Natural killer cell (primary cell): ENCODE data around the gene TMEM273. TPM values are rescaled to one million over a fixed set of nuclear protein-coding genes. Genes with fewer than 3 reads are reported as not detected.

ENCODE experiments used
- ATAC-seq, 3 donors: fragments of 150-1000 bp in 2 of 3; fragments of 200-7000 bp in 1 of 3; cut with Tn5 transposase; 1 replicate in 1 of 3; 2 replicates in 2 of 3; pipeline ENCODE4 v1.10.0; 2021; ENCODE audit warnings: mild to moderate bottlenecking in 2 of 3, moderate library complexity in 2 of 3
- DNase-seq, 2 donors: peaks; one replicate each; pipeline versions ENCODE4 v3.0.0 to v3.0.0-alpha.2; 2013 to 2021; ENCODE audit warnings: mixed read lengths in 1 of 2
- H3K27ac ChIP-seq: one replicate; pipeline ENCODE4 v1.5.1; 2013; ENCODE audit warnings: mild to moderate bottlenecking, low read length
- H3K27me3 ChIP-seq: one replicate; pipeline ENCODE4 v1.6.1; 2013; ENCODE audit warnings: low read length; ENCODE audit not compliant: control insufficient read depth, insufficient read depth
- H3K36me3 ChIP-seq: one replicate; pipeline ENCODE4 v1.6.1; 2013; ENCODE audit warnings: low read length; ENCODE audit not compliant: control insufficient read depth, insufficient read depth
- H3K4me1 ChIP-seq: one replicate; pipeline ENCODE4 v1.6.1; 2013; ENCODE audit warnings: low read length; ENCODE audit not compliant: control insufficient read depth, insufficient read depth
- H3K4me3 ChIP-seq: one replicate; pipeline ENCODE4 v1.5.1; 2013; ENCODE audit warnings: low read length
- H3K9me3 ChIP-seq: one replicate; pipeline ENCODE4 v1.6.1; 2013; ENCODE audit warnings: low read length; ENCODE audit not compliant: control insufficient read depth, insufficient read depth
- H3K27ac Mint-ChIP-seq, 2 donors: one replicate each; pipeline ENCODE4 v1.8.0; 2022; ENCODE audit warnings: mild to moderate bottlenecking in 2 of 2, mixed read lengths in 2 of 2, moderate library complexity in 1 of 2
- H3K27me3 Mint-ChIP-seq, 2 donors: one replicate each; pipeline ENCODE4 v1.8.0; 2022; ENCODE audit warnings: low read depth in 2 of 2, mixed read lengths in 2 of 2
- H3K36me3 Mint-ChIP-seq: one replicate; pipeline ENCODE4 v1.8.0; 2022; ENCODE audit warnings: mixed read lengths
- H3K4me1 Mint-ChIP-seq, 2 donors: one replicate each; pipeline ENCODE4 v1.8.0; 2022; ENCODE audit warnings: mixed read lengths in 2 of 2
- H3K4me3 Mint-ChIP-seq: one replicate; pipeline ENCODE4 v1.8.0; 2022; ENCODE audit warnings: mild to moderate bottlenecking, moderate library complexity, mixed read lengths
- H3K9me3 Mint-ChIP-seq, 2 donors: one replicate each; pipeline ENCODE4 v1.8.0; 2022; ENCODE audit warnings: mixed read lengths in 2 of 2
- WGBS: methylation state at CpG from one replicate; pipeline ENCODE4 v1.1.7; 2013; ENCODE audit warnings: missing lambda C conversion rate; ENCODE audit not compliant: insufficient coverage; 5-methylcytosine and 5-hydroxymethylcytosine counted together
- intact Hi-C: fragments of 100-400 bp; cut with micrococcal nuclease; formaldehyde crosslinking; loops from one replicate; pipeline ENCODE4 v1.14.2; 2022
- total RNA-seq, 4 donors: library from RNA; stranded (reverse); fragments of 120-200 nt in 1 of 4; gene quantifications; one replicate each; pipeline versions ENCODE4 v1.2.3 to v1.2.4, GENCODE V29; 2013 to 2022
- TF ChIP-seq, protein P1 (sequence below): fragments of 200-600 bp; IDR thresholded peaks from one replicate; pipeline ENCODE4 v1.8.0; 2022; ENCODE audit warnings: antibody characterized with exemption

TMEM273 gene
- total RNA-seq, 3 donors from 2014 or later (not counting 1 experiment from before 2014, with no cell fraction given) = 11.6 to 46.3 (median 29.4) TPM

DNA sequence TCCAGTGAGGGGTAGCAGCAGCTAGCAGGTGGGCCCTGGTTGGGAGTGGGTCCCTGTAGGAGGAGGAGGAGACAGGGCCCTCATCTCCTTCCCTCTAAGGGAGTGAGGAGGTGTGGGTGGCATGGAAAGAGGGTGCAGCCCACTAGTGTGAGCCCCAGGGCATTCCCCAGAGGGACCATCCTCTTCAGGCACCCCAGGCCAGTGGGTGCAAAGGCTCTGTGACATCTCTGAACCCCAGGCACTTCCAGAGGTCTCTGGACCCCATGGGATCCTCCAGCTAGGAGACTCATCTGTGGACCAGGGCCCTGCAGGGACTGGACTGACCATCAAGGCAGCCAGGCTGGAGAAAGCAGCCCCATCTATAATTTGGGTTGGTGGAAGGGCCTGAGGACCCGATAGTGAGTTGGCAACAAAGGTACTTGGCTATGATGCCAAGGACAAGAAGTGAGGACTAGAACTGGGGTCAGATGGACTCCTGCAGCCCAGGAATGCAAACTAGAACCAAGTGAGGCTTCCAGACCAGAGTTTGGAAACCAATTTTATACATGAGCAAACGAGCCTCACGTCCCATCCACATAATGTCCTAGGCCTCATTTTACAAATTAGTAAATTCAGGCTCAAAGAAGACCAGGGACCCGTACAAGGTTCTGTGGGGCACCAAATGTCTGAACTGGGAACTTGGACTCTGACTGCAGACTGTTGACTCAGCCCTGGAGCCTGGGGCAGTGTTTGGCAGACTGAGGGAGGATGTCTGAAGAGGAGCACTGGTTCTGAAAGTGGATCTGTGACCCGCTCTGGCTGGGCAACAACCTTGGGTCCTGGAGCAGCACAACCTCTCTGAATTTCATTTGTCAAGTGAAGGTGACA lies 71.4 kb downstream of the TMEM273 start:
- H3K9me3 ChIP-seq = no peaks in the 10 kb centered on the region
- TF ChIP-seq, protein P1, sequence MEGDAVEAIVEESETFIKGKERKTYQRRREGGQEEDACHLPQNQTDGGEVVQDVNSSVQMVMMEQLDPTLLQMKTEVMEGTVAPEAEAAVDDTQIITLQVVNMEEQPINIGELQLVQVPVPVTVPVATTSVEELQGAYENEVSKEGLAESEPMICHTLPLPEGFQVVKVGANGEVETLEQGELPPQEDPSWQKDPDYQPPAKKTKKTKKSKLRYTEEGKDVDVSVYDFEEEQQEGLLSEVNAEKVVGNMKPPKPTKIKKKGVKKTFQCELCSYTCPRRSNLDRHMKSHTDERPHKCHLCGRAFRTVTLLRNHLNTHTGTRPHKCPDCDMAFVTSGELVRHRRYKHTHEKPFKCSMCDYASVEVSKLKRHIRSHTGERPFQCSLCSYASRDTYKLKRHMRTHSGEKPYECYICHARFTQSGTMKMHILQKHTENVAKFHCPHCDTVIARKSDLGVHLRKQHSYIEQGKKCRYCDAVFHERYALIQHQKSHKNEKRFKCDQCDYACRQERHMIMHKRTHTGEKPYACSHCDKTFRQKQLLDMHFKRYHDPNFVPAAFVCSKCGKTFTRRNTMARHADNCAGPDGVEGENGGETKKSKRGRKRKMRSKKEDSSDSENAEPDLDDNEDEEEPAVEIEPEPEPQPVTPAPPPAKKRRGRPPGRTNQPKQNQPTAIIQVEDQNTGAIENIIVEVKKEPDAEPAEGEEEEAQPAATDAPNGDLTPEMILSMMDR = no peak
- DNase-seq (no peak), ATAC-seq (no peak)
- no peak overlapping the region for H3K27ac ChIP-seq
- Mint-ChIP-seq H3K27me3 (peaks cover 12% of the 10 kb centered on the region in 2 donors), H3K9me3 (no peaks in the 10 kb centered on the region), H3K27ac (no peak overlapping the region), H3K4me3 (no peak overlapping the region), H3K36me3 (no peaks in the 10 kb centered on the region), H3K4me1 (no peaks in the 10 kb centered on the region)
- intact Hi-C loops = no loop called here
- peaks cover 10% of the 10 kb centered on the region for H3K27me3 ChIP-seq
- H3K4me3 ChIP-seq = no peak overlapping the region
- H3K36me3 ChIP-seq = no peaks in the 10 kb centered on the region
- WGBS = 94% methylated on average over 5 of the region's 5 CpGs
- H3K4me1 ChIP-seq = peaks cover 13% of the 10 kb centered on the region

DNA sequence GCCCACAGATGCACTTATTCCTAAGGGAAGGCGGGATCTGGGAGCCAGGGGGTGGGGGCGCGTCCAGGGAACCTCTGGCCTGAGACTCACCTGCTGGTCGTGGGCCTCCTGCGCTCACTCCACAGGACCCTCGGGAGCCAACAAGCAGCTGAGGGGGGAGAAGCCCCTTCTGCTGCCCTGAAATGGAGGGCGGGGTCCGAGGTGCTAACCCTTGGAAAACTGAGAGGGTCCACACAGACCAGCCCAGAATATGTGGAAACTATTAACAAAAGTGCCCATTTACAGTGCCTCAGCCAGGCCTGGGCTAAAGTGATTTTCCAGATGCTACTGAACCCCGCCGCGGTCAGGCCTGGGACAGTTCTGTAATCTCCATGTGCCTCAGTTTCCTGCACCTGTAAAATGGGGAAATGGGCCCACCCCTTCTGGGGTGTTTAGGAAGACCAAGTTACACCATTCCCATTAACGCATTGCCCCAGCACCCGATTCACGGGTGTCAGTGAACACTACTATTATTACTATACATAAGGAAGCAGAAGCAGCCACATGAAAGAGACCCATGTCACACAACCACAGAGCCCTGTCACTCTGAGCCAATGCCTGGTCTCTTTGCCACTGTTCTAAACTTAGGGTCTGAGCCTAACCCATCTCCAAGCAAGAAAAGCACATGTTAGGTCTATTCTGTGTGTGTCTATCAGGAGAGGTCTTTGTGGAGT lies 72.2 kb downstream of the TMEM273 start:
- no peaks in the 10 kb centered on the region for H3K36me3 ChIP-seq
- H3K4me3 ChIP-seq = no peak overlapping the region
- no peak overlapping the region for H3K27ac ChIP-seq
- TF ChIP-seq, protein P1 = no peak
- peaks cover 13% of the 10 kb centered on the region for H3K4me1 ChIP-seq
- DNase-seq (no peak), ATAC-seq (no peak)
- no peaks in the 10 kb centered on the region for H3K9me3 ChIP-seq
- Mint-ChIP-seq H3K27ac (no peak overlapping the region), H3K4me3 (peak overlapping the region; percentile 62), H3K27me3 (peaks cover 11 to 12% of the 10 kb centered on the region in 2 donors), H3K4me1 (no peaks in the 10 kb centered on the region), H3K36me3 (no peaks in the 10 kb centered on the region), H3K9me3 (no peaks in the 10 kb centered on the region)
- intact Hi-C loops = no loop called here
- 64% methylated on average over 14 of the region's 14 CpGs for WGBS
- peaks cover 10% of the 10 kb centered on the region for H3K27me3 ChIP-seq

DNA sequence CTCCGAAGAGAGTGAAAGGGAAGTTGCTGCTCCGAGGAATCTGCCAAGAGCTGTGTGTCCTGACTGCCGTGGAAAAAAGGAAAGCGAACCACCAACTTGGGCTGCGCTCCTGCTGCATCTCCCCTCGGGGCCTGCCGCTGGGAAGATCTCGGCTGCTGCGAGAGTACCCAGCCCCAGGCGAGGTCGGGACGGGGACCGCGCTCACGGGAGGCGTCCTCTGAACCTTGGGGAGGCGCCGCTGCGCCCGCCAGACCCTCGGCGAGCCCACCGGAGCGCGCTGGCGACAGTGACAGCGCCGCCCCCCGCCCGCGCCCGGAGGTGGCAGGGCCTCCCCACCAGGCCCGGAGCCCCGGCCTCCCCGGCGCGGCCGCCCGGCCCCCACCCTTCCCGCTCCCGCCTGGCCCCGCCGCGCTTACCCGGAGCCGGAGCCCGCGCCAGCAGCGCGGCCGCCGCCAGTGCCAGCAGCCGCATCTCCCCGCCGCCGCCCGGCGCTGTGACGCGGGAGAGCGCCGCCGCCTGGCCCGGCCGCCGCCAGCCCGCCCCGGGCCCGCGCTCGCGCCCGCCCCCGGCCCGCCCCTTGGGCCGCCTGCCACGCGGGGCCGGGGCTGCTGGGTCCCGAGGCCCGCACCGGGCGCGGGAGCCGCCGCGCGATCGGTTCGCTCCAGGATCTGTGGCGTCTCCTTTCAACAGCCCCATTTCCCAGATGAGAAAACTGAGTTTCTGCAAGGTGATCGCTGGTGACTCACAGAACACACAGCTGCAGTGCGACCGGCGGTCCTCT lies 73.0 kb downstream of the TMEM273 start, which contains the start of gene VSTM4:
VSTM4 (minus strand) TSS at position 508 of the 781 bp plus-strand sequence; CDS start at position 471, 37 bp downstream.
- Mint-ChIP-seq H3K4me3 (peak within 1 kb of the TSS; percentile 81), H3K4me1 (no peaks in the 10 kb centered on the region), H3K27ac (no peak within 1 kb of the TSS), H3K36me3 (no peaks in the 10 kb centered on the region), H3K9me3 (no peaks in the 10 kb centered on the region), H3K27me3 (peaks cover 11 to 12% of the 10 kb centered on the region in 2 donors)
- Histone ChIP-seq H3K4me1 (peaks cover 13% of the 10 kb centered on the region), H3K27ac (no peak within 1 kb of the TSS), H3K36me3 (no peaks in the 10 kb centered on the region), H3K9me3 (no peaks in the 10 kb centered on the region), H3K4me3 (no peak within 1 kb of the TSS), H3K27me3 (peaks cover 10% of the 10 kb centered on the region)
- ATAC-seq (peak; percentile 63 to 88 (median 83)), DNase-seq (peak in 1 of 2 donors; percentile 14)
- WGBS = 4% methylated on average over 95 of the region's 95 CpGs
- TF ChIP-seq, protein P1 = no peak
- intact Hi-C loops = no loop called here
